ENCODE data around the gene JAKMIP3.

Gene JAKMIP3

DNA sequence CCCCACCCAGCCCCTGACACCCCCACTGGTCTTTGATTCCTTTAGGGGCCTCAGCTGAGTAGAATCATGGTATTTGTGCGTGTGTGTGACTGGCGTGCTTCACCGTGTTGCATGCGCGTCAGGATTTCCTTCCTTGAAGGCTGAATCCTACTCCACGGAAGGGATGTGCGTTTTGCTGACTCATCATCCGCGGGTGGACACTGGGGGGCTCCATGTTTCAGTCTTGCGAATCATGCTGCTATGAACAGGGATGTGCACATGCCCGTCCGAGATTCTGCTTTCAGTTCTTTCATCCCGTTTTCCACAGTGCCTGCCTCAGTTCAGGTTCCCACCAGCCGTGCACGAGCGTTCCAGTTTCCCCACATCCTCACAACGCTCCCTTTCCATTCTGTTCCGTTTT lies 20.9 kb upstream of the JAKMIP3 start:
- DNase-seq, result no peak

DNA sequence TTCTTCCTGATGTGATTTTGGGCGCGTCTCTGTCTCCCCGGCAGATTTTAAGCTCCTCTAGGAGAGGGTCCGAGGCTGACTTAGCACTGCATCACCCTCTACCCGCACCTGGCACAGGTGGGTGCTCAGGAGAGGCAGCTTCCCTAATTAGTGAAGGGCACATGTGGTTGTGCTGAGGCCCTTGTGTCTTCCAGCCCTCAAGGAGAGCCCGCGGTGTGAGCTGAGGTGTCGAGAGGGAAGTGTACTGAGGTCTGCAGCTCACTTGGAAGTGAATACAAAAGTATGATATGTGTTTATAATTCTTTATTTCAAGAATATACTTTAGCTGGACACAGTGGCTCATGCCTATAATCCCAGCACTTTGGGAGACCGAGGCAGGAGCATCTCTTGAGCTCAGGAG lies 20.4 kb upstream of the JAKMIP3 start:
- no peak for DNase-seq

DNA sequence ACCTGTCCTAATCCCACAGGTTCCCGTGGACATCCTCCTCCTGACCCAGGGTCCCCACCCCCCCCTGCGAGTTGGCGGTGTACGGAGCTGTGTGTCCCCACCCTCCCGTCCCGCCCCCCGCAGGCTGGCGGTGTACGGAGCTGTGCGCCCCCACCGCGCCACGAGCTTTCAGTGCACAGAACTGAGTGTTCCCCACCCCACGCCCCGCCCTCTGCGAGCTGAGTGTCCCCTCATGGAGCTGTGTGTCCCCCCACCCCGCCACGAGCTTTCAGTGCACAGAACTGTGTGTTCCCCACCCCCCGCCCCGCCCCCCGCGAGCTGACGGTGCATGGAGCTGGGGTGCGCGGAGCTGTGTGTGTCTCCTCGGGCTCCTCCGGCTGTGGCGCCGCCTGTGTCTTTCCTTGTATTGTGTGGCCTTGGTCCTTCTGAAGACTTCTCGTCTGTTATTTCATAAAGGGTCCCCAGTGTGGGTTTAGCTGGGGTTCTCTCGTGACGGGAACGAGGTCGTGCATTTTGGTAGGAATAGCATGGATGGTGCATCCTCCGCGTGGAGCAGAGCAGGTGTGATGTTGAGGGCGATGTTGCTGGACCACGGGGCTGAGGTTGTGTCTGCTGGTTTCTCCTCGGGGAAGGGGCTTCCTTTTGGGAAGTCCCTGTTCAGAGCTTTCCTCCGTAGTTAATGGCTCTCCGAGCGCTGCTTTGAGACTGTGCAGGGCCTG lies 18.0 kb upstream of the JAKMIP3 start:
- DNase-seq, result no peak

DNA sequence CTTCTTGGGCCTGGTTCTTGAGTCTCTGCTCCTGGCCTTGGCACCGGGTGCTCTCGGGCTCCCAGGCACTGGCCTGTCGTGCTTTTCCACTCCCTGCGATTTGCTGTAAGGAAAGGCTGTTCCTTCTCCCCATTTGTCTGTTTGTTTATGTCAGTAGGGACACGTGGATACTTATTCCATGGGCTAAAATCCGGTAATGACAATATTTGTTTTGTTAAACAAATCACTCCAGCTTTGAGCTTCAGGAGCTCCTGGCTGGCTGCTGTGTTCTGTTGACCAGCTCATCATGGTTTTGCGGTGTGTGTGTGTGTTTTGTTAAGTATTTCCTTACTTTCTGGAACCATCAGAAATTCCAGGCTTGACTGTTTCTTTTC lies 17.5 kb upstream of the JAKMIP3 start:
- DNase-seq, result no peak

DNA sequence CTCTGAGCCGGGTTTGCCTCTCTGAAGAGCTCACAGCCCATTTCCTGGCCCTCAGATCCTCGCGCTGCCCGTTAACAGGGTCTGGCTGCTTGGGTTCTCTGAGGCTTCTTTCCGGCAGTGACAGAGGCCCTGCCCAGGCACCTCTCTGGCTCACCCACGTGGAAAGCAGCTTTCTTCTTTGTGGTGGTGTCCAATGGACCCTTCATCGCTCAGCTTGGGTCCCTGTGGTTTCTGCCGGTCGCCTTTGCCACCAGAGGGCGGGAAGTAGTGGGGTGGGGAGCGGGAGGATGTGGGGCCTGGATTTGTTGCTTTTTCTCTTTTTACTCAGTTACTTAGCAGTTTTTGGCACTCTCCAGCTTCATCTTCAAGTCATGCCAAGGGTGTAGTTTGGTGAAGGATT lies 15.6 kb upstream of the JAKMIP3 start:
- no peak for DNase-seq

DNA sequence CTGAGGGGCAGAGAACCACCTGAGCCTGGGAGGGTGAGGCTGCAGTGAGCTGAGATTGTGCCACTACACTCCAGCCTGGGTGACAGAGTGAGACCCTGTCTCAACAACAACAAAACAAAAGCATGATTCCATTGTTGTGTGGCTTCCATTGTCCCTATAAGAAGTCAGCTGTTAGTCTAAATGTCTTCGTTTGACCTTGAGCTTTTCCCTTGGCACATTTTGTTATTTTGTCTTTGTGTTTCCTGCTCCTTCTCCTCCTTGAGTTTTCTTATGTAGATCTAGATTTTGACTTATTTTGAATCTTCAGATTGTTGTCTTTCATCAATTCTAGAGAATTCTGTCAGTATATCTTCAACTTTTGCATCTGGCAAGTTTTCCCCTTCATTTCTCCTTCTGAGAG lies 13.6 kb upstream of the JAKMIP3 start:
- no peak for DNase-seq

DNA sequence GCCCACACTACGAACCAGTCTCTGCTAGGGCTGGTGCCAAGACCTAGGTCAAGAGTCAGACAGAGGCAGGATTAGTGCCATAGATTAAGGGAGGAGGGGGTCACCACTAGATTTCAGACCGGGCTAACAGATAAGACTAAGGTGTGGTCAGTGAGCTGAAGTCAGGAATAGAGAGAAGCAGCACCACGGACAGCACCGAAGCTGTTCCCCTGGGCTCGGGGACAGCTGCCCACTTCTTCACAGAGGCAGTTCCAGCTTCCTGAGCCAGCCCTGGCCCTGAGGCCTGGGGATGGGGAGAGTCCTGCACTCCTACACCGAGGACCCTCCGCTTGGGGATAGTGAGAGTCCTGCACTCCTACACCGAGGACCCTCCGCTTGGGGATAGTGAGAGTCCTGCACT lies 11.2 kb upstream of the JAKMIP3 start:
- no peak for DNase-seq

DNA sequence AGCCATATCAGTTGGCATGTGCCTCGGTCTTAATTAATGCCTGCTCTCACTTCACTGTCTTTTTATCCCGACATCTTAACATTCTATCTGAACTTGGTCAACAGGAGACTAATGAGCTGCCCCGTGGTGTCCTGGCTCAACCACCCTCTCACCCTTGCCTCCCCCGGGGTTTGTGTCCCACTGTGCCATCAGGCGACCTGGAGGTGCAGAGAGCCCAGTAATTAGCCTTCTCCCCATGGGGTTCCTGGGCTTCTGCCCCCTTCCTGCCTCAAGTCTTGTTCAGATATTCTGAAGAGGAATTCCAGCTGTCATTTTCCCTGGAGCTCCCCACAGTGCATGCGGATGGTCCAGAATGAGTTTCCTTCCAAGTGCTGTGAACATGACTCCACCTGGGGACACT lies 10.1 kb upstream of the JAKMIP3 start:
- no peak for DNase-seq

DNA sequence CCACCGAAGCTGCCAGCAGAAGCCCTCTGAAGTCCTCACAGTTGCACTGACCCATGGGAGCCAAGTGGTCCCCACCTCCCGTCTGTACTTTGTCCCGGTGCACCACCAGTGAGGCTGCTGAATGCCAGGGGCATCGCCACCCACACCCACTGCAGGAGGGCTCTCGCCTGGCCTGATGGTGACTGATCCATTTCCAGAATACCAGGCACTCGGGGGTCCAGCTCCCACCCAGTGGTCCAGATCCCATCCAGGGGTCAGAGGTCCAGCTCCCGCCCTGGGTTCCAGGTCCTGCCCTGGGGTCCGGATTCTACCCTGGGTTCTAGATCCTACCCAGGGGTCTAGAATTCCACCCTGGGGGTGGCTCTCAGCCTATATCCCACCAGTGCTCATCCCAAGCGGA lies 9.1 kb upstream of the JAKMIP3 start:
- DNase-seq, result no peak

DNA sequence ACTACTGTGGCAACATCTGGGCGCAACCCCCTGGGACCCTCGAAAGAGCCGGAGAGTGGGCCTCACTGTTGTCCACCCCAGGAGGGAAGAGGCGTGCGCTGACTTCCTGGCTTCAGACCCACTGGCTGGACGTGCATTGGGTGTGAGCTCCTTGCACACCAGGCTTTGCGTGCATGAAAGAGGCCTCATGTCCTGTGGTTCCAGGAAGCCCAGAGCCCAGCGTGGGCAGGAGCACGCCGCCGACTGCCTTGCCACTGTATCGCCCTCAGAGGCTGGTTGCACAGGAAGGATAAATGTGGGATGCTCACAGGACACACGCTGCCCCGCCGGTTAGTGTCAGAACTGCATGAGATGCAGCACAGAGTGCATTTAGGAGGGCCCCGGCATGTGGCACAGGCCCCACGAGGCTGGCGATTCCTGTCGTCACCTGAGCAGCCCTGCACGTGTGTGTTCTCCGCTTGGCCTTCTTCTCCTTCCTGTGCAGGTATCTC lies 8.5 kb upstream of the JAKMIP3 start:
- no peak for DNase-seq

DNA sequence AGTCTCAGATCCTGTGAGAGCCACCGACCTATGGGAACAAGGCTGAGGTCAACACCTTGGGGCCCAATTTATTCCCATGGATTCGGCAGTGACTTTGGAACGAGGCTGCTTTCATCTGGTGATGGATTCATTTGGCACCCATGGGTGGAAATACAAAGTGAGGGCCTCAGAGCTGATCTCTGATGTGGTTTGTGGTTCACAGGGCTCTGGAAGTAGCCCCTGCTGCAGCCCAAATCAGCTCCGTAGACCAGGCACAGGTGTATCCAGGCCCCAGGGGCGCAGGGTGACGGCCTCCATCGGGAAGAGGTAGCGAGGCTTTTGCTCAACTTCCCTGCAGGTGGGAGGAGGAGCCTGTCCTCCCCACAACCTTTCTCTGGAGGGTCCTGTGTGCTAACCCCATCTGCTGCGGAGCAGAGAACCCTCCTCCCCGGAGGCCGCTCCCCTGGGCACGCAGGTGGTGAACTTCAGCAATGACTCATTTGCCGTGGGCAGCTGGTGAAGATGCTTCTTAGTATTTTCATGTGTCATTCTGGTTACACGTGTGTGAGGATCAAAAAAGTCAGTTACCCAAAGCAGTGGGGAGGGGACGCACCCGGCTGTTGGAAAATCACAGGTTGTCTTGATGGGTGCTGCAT lies 7.5 kb upstream of the JAKMIP3 start:
- DNase-seq, result no peak

DNA sequence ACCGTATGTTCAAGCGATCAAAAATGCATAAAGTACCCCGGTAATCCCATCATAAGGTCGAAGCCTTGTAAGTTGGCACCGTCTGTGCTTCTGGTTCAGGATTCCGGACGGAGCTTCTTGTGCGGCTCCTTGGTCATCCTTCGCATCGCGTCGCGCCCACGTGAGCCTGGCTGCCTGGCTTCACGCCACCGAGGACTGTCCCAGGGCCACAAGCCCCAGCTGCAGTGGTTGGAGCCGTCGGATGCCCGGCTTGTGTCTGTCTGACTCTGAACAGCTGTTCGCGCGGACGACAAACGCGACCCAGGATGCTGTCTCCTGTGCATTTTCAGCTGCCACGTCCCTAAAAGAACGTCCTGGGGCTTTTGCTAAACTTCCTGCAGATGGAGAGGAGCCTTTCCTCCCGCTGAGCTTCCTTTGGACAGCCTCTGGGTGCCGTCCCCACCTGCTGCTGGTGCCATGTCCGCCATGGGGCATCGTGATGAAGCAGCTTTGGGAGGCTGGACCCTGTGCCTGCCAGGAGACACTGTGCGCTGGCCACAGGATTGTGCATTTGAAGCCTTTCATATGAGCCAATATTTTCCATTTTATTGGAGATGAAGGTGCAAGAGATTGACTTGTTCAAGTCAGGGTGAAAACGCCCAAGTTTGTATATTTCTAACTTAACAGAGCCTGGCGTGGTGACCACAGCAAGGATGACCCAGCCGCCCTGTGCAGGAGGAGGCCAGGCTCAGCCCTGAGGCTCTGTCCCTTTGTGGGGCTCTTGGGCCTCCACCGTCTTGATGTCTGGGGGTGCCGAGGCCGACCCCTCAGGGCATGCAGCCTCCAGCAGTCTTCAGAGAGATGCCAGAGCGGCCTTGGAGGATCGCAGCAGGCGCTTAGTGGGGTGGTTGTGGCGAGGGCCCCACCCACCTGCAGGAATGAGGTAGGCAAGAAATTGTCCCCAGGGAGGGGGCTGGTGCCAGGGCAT lies 6.7 kb upstream of the JAKMIP3 start:
- no peak for DNase-seq

DNA sequence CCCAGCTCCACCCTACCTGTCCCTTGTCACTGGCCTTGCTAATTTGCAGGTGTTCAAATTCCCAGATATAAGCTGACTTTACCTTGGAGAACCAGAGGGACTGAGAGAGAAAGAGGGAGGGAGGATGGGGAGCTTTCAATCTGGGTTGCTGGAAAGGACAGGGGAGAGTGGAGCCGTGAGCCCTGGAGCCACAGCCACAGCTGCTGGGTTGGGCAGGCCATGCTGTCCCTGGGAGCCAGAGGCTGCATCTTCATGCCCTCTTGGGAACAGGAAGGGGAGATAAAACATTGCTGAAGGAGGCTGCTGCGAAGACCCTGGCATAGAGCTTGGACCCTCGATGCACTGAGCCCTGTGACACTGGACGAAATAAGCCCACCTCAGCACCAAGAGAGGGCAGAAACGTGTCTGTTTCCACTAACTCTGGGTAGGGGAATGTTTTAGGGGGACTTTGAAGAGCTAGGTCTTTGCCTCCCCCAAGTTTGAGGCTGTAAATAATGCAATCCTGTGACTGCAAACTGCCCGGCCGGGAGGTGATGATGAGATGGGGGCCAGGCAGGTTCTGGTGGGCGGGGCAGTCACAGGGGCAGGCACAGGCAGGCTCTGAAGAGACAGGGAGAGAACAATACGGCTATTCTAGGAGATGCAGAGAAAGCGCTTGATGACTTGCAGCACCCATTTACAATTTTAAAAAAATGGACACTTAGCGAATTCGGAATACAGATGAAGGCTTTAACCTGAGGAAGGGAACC lies 5.8 kb upstream of the JAKMIP3 start:
- no peak for DNase-seq

DNA sequence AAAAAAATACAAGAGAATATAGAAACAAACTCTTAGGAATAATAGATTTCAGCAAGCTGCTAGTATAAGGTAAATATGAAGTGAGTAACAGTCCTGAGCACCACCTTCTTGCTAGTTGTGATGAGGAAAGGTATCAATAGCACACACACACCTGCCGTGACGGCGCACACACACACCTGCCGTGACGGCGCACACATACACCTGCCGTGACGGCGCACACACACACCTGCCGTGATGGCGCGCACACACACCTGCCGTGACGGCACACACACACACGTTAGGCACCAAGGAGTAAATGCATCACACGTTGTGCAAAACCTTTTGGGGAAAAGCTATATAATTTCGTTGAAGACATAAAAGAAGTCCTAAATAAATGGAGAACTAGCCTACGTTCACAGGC lies 4.7 kb upstream of the JAKMIP3 start:
- no peak for DNase-seq

DNA sequence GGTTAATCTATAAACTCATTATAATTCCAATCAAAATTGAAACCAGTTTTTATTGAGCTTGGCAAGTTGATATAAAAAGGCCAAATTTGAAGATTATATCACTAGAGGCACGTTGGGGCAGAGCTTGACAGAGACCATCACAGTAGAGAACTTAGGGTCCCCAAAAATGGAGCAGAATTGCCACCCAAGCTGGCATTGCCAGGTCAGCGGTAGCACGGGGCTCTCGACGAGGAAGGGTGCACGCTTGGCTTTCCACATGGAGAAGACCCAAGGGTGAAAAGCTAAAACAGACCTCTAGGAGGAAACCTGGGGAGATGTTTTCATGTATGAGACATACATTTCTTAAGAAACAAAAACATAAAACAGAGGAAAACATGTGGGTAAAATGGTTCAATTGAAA lies 4.3 kb upstream of the JAKMIP3 start:
- DNase-seq, result no peak

DNA sequence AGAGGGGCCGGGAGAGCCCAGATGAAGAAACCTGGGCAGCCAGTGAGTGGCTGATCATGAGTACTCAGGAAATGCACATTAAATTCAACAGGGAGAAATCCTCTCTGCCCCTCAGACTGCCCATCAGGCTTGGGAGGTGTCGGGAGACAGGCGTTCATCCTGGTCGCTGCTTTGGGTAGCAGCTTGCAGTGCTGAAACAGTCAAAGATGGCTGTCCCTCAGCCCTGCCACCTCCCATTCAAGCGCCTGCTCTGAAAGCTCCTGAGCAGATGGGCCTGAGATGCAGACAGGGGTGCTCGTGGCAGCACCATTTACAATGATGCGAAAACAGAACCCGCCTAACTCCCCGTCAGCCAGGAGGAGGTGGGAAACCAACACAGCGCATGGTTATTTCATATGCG lies 3.6 kb upstream of the JAKMIP3 start:
- no peak for DNase-seq

DNA sequence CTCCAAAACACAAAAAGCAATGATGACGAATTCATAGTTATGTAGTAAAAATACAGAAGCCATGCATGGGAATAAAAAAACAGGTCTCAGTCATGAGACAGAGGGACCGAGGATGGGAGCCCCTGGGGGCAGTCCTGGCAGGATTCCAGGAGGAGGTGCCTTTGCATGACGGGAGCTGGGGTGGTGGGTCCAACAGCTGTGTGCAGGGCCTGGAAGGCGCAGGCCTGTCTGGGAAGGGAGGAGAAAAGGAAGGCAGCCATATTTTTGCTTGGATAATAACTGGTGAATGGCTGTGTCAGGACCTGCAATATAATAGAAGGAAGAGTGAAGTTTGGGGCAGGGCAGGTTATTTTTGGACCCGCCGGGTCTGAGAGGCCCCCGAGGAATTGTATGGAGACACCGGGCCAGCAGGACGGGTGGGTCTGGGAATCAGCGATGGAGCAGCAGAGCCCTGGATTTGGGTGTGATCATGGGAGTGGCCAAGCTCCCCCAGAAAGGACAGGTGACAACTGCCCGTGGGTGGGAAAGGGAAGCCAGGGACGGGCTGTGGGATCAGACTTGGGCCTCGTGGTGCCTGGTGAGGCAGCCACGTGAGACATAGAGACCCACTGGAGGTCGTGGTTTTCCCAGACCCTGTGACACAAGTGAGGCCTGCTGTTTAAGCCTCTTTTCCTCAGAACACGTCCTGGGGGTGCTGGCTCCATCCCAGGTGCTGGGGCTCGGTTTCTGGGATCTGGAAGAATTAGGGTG lies 2.9 kb upstream of the JAKMIP3 start:
- DNase-seq, result no peak

DNA sequence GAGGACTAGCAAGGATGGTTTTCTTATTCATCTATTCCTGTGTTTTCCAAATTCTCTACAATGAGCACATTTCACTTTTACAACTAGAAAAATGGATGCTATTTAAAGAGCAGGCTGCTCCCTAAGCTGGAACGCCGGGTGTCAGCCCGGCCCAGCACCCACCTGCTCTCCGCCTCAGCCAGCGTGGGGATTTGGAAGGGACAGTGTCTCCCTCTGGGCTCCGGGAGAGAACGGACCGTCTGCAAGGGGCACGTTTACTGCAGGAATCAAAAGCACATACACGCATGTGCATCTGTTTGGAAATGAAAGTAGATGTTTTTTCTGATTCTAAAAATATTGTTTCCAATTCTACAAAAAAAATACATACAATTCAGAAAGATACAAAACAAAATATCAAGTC lies 2.3 kb upstream of the JAKMIP3 start:
- no peak for DNase-seq

DNA sequence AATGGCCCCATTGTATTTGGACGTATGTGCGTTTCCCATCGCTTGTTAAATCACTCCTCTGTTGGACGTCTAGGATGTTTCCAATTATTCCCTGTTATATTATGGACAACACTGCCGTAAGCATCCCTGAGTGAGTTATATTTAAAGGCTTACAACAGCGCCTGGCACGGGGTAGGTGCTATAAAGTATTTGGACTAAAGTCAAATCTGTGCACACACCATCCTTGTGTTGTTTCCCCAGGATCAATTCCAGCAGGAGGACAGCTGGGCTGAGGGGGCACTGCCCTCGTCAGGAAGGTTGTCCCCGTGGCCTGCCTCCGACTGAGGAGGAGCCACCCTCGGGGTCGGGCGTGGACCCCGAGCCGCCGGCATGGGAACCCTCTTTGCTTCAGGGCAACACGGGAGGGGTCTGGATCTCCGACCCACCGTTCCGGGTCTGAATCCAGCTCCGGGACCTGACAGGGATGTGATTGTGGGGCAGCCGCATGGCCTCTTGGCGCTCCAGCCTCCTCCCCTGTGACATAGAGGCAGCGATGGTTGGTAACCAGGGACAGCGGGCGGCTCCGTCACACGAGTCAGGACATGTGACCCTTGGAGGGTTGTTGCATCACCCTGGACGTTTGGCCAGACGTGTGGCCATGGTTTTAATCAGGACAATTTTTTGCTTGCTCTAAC lies 1.5 kb upstream of the JAKMIP3 start:
- no peak for DNase-seq

DNA sequence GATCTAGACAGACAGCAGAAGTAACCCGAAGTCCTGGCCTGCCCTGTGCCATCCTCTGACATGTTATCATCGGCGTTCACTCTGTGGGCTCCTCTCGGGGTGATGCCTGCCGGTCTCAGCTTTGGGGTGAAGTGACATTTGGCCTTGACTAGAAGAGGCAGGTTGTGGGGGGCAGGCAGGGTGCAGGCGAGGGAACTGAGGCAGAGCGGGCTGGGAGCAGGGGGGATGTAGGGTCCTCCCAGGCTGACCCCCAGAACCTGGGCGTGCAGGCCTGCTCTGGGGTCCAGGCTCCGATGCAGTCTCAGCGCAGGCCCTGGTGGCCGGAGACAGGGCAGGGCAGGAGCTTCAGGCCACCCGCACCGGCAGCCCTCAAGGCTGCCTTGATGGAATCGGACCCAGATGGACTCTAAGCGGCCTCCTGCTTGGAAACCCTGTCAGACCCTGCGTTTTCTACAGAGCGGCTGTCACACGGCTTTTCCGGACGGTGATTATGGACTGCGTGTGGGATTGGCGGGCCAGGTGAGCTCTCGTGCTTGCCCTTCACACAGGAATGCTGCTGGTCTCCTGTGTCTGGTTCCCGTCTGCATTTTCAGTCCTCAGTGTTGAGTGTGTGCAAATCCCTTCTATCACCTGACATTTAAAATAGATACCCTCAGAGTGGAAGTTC lies 842 bp upstream of the JAKMIP3 start:
- no peak for DNase-seq

DNA sequence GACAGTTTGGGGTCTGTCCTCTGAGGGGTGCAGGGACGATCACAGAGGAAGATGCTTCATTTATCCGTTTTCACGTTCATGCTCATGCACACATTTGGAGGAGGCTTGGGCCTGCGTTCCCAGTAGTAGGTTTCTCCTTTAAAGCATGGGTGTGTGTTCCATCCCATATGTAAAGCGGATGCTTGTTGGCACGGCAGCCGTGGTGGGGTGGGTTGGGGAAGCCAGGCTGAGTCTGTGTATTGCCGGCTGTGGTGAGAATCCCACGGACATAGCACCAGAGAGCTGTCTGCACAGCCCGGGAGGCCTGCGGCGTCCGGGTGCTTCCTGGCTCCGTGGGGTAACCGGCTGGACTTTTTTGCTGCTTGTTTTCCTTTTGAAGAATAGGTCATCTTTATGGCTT lies 440 bp downstream of the JAKMIP3 start:
- no peak for DNase-seq

All from stimulated activated naive CD4-positive, alpha-beta T cell (primary cell).